Coronary artery (tissue), 2 donors: Measurements from ENCODE around the gene HIC1.

Source experiments
- DNase-seq: peaks from one replicate; pipeline ENCODE4 v3.0.0-alpha.2; 2017; ENCODE audit warnings: low spot score
- H3K27ac ChIP-seq, 2 donors: fragments of 200-600 bp; sonication (generic); one replicate each; pipeline ENCODE4 v1.5.1; 2016 to 2019
- H3K4me3 ChIP-seq: fragments of 200-600 bp; sonication (generic); 2 replicates; pipeline ENCODE4 v1.5.1; 2016; ENCODE audit warnings: mild to moderate bottlenecking, moderate library complexity
- TF ChIP-seq, protein P1 (sequence below): fragments of 200-600 bp; sonication (generic); IDR thresholded peaks from one replicate; pipeline ENCODE4 v1.5.1; 2019; ENCODE audit warnings: antibody characterized with exemption

HIC1 gene

DNA sequence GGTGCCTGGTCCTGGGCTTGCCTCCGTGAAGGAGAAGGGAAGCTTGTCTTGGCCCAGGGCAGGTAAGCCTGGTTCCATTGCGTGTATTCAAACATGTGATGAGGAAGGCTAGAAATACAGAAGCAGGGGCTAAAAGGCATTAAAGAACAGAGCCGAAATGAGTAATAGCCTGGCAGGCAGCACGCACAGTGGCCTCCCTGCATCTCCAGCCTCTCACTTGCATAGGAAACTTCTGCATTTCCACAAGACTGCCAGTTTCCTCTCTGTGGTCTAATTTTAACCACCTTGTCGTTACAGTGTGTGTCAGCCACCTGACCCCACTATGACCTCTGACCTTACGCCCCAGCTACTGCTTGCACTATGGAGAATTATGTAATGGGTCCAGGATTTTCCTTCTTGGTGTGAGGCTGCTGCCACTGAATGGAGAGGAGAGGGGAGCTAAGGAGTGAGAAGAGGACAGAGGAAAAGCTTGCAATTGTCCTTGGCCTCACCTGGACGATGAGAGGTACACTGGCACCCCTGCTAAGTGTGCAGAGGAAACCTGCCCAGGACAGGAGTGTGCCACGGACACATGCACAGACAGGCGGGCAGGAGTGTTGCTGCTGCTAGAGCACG is 32.8 kb downstream of the HIC1 start:
- TF ChIP-seq, protein P1, sequence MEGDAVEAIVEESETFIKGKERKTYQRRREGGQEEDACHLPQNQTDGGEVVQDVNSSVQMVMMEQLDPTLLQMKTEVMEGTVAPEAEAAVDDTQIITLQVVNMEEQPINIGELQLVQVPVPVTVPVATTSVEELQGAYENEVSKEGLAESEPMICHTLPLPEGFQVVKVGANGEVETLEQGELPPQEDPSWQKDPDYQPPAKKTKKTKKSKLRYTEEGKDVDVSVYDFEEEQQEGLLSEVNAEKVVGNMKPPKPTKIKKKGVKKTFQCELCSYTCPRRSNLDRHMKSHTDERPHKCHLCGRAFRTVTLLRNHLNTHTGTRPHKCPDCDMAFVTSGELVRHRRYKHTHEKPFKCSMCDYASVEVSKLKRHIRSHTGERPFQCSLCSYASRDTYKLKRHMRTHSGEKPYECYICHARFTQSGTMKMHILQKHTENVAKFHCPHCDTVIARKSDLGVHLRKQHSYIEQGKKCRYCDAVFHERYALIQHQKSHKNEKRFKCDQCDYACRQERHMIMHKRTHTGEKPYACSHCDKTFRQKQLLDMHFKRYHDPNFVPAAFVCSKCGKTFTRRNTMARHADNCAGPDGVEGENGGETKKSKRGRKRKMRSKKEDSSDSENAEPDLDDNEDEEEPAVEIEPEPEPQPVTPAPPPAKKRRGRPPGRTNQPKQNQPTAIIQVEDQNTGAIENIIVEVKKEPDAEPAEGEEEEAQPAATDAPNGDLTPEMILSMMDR, result no peak
- no peak overlapping the region for H3K4me3 ChIP-seq
- no peak for DNase-seq
- H3K27ac ChIP-seq, result peak overlapping the region in 1 of 2 donors; percentile 86

DNA sequence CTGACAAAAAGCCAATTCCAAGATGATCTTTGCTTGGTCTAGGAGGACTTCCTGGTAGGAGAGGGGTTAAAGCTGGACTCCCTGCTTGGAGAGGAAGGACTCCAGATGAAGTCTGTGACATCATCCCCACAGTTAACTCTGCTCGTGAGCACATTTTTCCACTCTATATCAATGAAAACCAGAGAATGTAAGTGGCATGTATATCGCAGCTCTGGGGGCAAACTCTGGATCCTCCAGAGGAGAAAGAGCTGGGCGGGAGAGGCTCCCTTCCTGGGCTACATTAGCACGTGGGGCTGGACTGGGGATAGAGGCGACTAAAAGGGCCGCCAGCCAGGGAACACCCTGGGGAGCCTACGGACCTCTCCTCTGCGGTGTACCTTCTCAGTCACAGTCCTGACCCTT is 34.1 kb downstream of the HIC1 start:
- peak overlapping the region; percentile 51 to 86 for H3K27ac ChIP-seq
- no peak for DNase-seq
- H3K4me3 ChIP-seq, result peak overlapping the region; percentile 59
- TF ChIP-seq, protein P1, result no peak

DNA sequence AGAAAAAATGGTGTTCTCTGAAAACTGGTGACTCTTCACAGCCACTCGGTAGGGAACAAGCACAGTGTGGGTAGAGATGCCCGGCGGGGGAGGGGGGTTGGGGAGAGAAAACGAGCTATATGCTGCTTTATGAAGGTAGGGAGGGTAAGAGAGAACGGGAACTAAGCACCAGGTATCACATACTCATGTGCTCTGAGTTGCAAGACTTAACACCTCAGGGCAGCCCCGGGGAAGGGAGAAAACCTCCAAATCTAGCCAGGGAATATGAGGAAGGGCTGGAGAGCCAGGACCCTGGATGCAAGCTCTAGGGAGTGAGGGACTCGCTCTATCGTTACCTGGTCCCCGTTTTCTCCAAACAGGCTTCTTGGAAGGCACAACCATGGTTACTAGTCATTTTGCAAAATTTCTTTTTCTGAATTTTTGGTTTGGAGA is 35.3 kb downstream of the HIC1 start:
- no peak overlapping the region for H3K4me3 ChIP-seq
- TF ChIP-seq, protein P1, result no peak
- no peak for DNase-seq
- H3K27ac ChIP-seq, result peak overlapping the region; percentile 46 to 86

DNA sequence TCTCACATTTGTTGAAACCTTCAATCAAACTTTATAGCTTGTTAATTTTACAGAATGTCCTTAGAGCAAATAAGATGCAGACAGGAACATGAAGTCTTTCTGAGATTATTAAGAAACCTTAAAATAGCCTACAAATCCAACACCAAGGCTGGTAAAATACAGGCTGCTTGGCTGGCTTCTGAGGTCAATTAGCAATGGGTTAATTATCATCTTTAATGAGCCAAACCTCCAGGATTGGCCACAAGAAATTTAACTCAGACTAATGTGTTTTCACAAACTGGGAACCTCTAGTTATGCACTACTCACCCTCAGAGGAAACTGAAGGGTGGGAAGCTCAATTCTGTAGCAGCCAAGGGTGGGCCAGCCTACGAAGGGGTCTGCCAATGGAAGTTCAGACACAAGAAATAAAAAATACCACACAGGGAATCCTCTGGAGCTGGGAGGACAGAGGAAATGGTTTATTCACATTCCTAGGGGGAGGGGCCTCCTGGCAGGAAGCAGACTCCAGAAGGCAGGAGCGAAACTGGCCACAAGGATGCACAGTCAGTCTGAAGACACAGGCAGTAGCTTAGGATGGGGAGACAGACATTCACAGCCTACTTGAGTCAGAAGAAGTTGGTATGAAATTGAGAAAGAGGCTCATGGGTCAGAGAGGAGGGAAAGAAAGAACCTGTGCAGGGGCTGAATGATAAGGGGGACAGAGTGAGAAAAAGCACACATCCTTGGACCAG is 36.1 kb downstream of the HIC1 start:
- TF ChIP-seq, protein P1, result no peak
- no peak for DNase-seq
- Histone ChIP-seq H3K4me3 (no peak overlapping the region), H3K27ac (peak overlapping the region in 1 of 2 donors; percentile 62)

DNA sequence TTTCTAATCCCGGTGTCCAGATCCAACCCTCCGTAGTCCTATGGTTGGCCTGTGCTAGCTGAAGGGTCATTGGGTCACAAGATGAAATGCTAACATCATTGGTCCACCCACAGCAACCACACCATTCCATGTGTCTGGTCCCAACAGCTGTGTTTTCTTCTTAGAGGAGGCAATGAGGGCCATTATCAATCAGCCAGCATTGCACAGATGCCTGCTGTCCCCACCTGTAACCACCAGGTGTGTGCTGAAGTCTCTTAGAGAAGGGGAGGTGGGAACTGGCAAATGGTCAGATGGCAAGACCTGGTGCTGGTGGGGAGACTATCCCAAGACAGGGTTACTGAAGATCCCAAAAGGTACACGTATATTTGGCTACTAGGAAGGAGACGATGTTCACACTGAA is 37.4 kb downstream of the HIC1 start:
- DNase-seq, result no peak
- Histone ChIP-seq H3K27ac (peak overlapping the region in 1 of 2 donors; percentile 12), H3K4me3 (no peak overlapping the region)
- TF ChIP-seq, protein P1, result no peak

DNA sequence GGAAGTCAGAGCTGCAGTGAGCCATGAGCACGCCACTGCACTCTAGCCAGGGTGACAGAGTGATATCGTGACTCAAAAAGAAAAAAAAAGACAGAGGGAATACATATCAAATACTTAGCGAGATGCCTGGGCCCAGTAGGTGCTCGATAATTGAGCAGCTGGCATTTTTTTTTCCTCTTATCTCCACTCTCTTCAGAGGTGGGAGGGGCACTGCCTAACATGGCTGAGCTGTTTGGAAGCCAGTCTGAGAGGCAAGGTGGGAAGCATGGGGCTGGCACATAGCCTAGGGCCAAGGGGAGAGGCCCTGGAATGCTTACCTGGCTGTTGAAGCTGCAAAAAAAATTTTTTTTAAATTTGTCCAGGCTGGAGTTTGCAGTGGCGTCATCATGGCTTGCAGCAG is 38.4 kb downstream of the HIC1 start:
- TF ChIP-seq, protein P1, result no peak

More for the DNA sequence above, 38.4 kb downstream of the HIC1 start:
- Histone ChIP-seq H3K4me3 (no peak overlapping the region), H3K27ac (no peak overlapping the region)
- no peak for DNase-seq
